ENCODE measurements around the gene KRCC1. TPM values are rescaled to one million over a fixed set of nuclear protein-coding genes. Genes with fewer than 3 reads are reported as not detected.

KRCC1 gene
- polyA plus RNA-seq, 1 experiment, result 42.6 TPM

DNA sequence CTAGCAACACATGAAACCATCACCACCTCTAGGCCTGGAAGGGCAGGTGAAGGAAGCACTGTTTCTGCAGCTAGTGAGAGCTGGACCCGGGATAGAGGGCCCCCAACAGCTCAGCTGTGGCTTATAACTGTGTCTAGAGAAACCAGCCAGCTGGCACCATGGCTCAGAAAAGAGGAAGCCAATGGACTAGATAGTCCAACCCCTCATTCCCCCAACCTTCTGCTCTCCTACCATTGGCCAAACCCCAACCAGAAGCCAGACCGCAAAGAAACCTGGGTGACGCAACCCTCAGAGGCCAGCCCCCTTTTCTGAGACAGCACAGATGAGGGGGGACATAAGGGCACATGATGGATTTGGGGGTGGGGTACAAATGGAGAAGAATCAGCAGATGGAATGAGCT, 36.4 kb upstream of the KRCC1 start:
- TF ChIP-seq, protein P1, sequence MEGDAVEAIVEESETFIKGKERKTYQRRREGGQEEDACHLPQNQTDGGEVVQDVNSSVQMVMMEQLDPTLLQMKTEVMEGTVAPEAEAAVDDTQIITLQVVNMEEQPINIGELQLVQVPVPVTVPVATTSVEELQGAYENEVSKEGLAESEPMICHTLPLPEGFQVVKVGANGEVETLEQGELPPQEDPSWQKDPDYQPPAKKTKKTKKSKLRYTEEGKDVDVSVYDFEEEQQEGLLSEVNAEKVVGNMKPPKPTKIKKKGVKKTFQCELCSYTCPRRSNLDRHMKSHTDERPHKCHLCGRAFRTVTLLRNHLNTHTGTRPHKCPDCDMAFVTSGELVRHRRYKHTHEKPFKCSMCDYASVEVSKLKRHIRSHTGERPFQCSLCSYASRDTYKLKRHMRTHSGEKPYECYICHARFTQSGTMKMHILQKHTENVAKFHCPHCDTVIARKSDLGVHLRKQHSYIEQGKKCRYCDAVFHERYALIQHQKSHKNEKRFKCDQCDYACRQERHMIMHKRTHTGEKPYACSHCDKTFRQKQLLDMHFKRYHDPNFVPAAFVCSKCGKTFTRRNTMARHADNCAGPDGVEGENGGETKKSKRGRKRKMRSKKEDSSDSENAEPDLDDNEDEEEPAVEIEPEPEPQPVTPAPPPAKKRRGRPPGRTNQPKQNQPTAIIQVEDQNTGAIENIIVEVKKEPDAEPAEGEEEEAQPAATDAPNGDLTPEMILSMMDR (IDR thresholded peaks at IDR 0.05; ENCODE audit: low read depth, low read length), result no peak
- H3K27me3 ChIP-seq (ENCODE audit: control insufficient read depth, insufficient read depth, low read length), result peaks cover 8% of the 10 kb centered on the region
- H3K9me3 ChIP-seq (ENCODE audit: control insufficient read depth, insufficient read depth, low read length), result no peaks in the 10 kb centered on the region
- ChIA-PET POLR2A (no interaction called here), CTCF (interaction anchor here (1.3 kb wide), 1 partner anchor 32 kb away, joined by 3 read pairs; no protein-coding TSS in a partner anchor)
- H3K4me3 ChIP-seq (ENCODE audit: low read depth, low read length), result no peak overlapping the region
- DNase-seq (ENCODE audit: low read depth, low spot score), result no peak
- no peak overlapping the region for H3K27ac ChIP-seq (ENCODE audit: low read depth, low read length)

DNA sequence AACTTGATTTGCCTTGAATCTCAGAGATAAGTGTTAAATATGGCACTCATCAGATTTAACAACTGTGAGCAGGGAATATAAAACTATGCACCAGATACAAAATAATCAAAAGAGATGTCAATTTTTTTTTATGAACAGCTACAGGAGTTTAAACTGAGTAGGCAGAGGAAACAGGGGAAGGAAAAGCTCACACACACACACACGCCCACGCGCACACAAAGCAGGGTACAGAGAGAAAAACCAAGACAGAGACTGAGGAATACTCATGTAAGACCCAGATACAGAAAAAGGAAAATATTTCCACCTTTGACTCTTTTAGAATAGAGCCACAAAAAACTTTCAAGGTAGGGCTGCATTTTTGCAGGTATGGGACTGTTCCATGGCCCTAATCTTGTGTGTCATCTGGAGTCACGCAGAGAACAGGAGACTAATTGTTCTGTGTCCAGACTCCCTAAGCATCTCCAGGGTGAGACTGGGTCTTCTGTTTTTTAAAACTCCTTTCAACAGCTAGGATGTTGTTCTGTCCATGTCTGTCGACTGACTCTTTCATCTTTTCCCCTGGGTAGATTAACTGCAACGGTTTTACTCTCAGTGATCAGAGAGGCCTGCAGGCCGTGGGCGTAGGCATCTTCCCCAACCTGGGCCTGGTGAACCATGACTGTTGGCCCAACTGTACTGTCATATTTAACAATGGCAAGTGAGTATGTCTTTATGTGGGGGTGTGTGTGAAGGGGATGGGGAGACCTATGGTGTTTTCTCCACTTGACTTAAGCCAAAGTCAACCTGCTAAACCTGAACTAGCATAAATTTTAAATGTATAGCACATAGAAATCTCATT, 35.1 kb upstream of the KRCC1 start:
- Histone ChIP-seq H3K4me3 (ENCODE audit: low read depth, low read length) (no peak overlapping the region), H3K9me3 (ENCODE audit: control insufficient read depth, insufficient read depth, low read length) (no peaks in the 10 kb centered on the region), H3K27me3 (ENCODE audit: control insufficient read depth, insufficient read depth, low read length) (peaks cover 10% of the 10 kb centered on the region), H3K27ac (ENCODE audit: low read depth, low read length) (no peak overlapping the region)
- POLR2A ChIA-PET, result no interaction called here
- no peak for DNase-seq (ENCODE audit: low read depth, low spot score)
- CTCF ChIA-PET, result no interaction called here
- TF ChIP-seq, protein P1 (IDR thresholded peaks at IDR 0.05; ENCODE audit: low read depth, low read length), result no peak

DNA sequence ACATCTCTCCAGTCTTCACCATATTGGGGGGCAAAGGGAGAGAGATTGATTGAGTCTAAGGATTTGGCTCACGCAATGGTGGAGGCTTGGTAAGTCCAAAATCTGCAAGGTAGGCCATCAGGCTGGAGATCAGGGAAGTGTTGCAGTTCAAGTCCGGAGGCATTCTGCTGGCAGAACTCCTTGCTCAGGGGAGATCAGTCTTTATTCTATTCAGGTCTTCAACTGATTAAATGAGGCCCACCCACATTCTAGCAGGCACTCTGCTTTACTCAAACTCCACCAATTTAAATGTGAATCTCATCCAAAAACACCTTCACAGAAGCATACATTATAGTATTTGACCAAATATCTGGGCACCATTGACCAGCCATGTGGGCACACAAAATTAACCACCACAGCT, 33.4 kb upstream of the KRCC1 start:
- DNase-seq (ENCODE audit: low read depth, low spot score), result no peak
- peaks cover 6% of the 10 kb centered on the region for H3K27me3 ChIP-seq (ENCODE audit: control insufficient read depth, insufficient read depth, low read length)
- CTCF ChIA-PET, result no interaction called here
- H3K27ac ChIP-seq (ENCODE audit: low read depth, low read length), result no peak overlapping the region
- no peaks in the 10 kb centered on the region for H3K9me3 ChIP-seq (ENCODE audit: control insufficient read depth, insufficient read depth, low read length)
- POLR2A ChIA-PET, result no interaction called here
- H3K4me3 ChIP-seq (ENCODE audit: low read depth, low read length), result no peak overlapping the region
- TF ChIP-seq, protein P1 (IDR thresholded peaks at IDR 0.05; ENCODE audit: low read depth, low read length), result no peak

DNA sequence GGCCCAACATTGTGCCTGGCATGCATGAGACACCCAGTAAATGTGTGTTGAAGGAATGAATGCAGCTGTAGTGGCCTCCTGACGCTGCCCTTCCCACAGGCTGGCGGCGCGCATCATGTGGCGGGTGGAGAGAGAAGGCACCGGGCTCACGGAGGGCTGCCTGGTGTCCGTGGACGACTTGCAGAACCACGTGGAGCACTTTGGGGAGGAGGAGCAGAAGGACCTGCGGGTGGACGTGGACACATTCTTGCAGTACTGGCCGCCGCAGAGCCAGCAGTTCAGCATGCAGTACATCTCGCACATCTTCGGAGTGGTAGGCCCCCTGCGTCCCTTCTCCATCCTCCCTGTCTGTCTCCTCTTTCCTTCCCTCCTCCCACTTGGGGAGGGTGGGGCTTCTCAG, 32.2 kb upstream of the KRCC1 start:
- peaks cover 6% of the 10 kb centered on the region for H3K27me3 ChIP-seq (ENCODE audit: control insufficient read depth, insufficient read depth, low read length)
- DNase-seq (ENCODE audit: low read depth, low spot score), result no peak
- H3K4me3 ChIP-seq (ENCODE audit: low read depth, low read length), result no peak overlapping the region
- no peak overlapping the region for H3K27ac ChIP-seq (ENCODE audit: low read depth, low read length)
- POLR2A ChIA-PET, result no interaction called here
- H3K9me3 ChIP-seq (ENCODE audit: control insufficient read depth, insufficient read depth, low read length), result no peaks in the 10 kb centered on the region
- TF ChIP-seq, protein P1 (IDR thresholded peaks at IDR 0.05; ENCODE audit: low read depth, low read length), result no peak
- CTCF ChIA-PET, result no interaction called here

DNA sequence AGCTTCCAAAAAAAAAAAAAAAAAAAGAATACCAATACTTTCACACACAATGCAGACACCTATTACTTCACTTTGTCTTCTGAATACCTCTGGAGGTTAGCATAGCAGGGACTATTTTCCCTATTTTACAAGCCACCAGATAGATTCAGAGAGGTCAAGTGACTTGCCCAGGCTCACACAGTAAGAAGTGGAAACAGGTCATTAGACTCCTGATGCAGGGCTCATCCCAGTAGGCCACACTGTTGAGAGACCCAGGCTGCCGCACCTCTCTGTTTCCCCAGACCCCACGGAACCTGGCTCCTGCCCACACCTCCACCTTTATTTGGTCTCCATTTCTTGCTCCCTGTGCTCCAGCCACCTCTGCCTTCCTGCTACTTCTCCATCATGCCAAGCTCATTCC, 31.5 kb upstream of the KRCC1 start:
- no peak for DNase-seq (ENCODE audit: low read depth, low spot score)
- Histone ChIP-seq H3K27me3 (ENCODE audit: control insufficient read depth, insufficient read depth, low read length) (peaks cover 6% of the 10 kb centered on the region), H3K27ac (ENCODE audit: low read depth, low read length) (no peak overlapping the region), H3K4me3 (ENCODE audit: low read depth, low read length) (no peak overlapping the region), H3K9me3 (ENCODE audit: control insufficient read depth, insufficient read depth, low read length) (no peaks in the 10 kb centered on the region)
- TF ChIP-seq, protein P1 (IDR thresholded peaks at IDR 0.05; ENCODE audit: low read depth, low read length), result no peak
- ChIA-PET CTCF (no interaction called here), POLR2A (no interaction called here)

Measured in AG04450 (cell line).